ENCODE data around the gene RTKN.
"Not testable (repeated sequence)": the region's sequence is repeated elsewhere in the genome, so short reads cannot be mapped to it uniquely, and the experiment has no call there.

Gene RTKN

DNA sequence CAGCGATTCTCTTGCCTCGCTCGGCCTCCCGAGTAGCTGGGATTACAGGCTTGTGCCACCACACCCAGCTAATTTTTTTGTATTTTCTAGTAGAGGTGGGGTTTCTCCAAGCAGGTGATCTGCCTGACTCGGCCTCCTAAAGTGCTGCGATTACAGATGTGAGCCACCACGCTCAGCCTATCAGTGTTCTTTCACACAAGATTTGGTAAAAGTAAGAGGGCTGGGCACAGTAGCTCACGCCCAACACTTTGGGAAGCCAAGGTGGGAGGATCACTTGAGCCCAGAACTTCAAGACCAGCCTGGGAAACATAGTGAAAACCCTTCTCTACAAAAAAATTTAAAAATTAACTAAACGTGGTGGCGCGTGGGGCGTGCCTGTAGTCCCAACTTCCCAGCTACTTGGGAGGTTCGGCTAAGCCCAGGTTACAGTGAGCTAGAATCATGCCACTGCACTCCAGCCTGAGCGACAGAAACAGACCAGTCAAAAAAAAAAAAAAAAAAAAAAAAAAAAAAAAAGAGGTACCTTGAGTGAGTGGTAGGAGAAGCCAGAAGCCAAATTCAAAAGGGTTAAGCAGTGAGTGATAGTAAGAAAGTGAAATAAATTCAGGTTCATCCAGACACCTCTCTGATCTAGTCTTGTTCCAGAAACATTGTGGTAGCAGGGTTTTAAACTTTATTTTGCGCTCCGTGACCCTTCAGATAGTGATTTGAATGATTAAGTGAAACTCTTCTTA, 29.8 kb upstream of the RTKN start:
- no peak for TF ChIP-seq CTCF (conservative IDR thresholded peaks at IDR 0.05; ENCODE audit: low read depth, low read length)
- peak overlapping the region; percentile 89 for H3K4me3 ChIP-seq (ENCODE audit: low read depth, low read length)
- DNase-seq (ENCODE audit: low read depth) = no peak

- not testable (repeated sequence) for H3K4me3 ChIP-seq (ENCODE audit: low read depth, low read length)
Measured at GRCh38 chr2:74470742-74471141, 29.0 kb upstream of the RTKN start.

GRCh38 chr2:74464406-74464805, 22.7 kb upstream of the RTKN start:
- DNase-seq (ENCODE audit: low read depth) = no peak
- H3K4me3 ChIP-seq (ENCODE audit: low read depth, low read length) = peak overlapping the region; percentile 92
- TF ChIP-seq CTCF (conservative IDR thresholded peaks at IDR 0.05; ENCODE audit: low read depth, low read length) = no peak

More at GRCh38 chr2:74470742-74471141, 29.0 kb upstream of the RTKN start:
- not testable (repeated sequence) for DNase-seq (ENCODE audit: low read depth)

DNA sequence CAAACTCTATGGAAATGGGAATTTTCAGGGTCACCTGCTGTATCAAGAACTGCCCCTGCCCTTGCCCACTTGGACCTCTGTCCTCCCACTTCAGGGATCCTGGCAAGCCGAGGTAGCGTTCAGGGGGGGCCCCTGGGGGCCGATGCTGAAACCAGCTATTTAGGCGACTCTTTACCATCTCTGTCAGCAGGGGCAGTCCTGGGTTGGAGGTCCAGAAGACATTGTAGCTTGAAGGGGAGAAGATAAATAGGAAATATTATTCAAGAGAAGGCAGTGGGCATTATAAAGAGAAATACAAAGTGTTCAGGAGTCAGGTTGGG, 21.0 kb upstream of the RTKN start:
- no peak for TF ChIP-seq CTCF (conservative IDR thresholded peaks at IDR 0.05; ENCODE audit: low read depth, low read length)
- H3K4me3 ChIP-seq (ENCODE audit: low read depth, low read length) = no peak overlapping the region
- no peak for DNase-seq (ENCODE audit: low read depth)

GRCh38 chr2:74462054-74462785, 20.5 kb upstream of the RTKN start:
- no peak overlapping the region for H3K4me3 ChIP-seq (ENCODE audit: low read depth, low read length)
- no peak for DNase-seq (ENCODE audit: low read depth)
- TF ChIP-seq CTCF (conservative IDR thresholded peaks at IDR 0.05; ENCODE audit: low read depth, low read length) = no peak

DNA sequence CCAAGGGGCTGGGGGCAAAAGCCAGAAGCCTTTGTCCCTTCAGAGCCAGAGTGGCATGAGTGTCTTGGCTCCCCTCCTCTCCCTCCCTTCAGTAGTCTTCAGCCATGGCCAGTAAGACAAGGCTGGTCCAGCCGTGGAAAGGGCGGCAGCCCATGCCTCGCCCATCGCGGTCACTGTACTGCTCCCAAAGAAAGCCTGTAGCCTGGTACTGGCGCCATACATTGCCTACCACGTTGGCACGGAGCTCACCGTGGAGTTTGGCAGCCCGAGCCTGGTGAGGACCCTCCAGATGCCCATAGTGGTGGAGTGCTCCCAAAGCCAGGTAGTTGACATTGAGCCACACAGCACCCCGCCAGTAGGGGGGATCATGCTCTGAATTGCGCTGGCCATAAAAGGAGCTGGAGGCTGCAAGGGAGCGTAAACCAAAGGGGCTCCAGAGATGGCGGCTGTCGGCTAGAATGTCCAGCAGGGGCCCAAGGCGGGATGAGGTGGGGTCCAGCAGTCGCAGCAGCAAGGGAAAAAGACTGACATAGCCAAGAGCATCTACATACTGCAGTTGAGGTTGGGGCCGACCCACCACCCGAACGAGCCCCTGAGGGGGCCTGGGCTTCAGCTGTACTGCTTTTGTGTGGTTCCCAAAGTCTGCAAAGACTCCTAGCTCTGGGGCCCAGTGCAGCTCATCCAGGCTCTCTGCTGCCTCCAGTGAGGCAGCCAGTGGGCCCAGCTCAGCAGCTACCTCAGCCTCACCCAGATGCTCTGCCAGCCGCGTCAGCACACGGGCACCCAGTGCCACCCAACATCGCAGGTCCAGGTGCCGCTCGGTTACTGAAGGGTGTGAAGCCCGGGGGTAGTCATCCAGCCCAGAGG, 19.7 kb upstream of the RTKN start:
- no peak for DNase-seq (ENCODE audit: low read depth)
- TF ChIP-seq CTCF (conservative IDR thresholded peaks at IDR 0.05; ENCODE audit: low read depth, low read length) = peak; percentile 43
- H3K4me3 ChIP-seq (ENCODE audit: low read depth, low read length) = no peak overlapping the region

DNA sequence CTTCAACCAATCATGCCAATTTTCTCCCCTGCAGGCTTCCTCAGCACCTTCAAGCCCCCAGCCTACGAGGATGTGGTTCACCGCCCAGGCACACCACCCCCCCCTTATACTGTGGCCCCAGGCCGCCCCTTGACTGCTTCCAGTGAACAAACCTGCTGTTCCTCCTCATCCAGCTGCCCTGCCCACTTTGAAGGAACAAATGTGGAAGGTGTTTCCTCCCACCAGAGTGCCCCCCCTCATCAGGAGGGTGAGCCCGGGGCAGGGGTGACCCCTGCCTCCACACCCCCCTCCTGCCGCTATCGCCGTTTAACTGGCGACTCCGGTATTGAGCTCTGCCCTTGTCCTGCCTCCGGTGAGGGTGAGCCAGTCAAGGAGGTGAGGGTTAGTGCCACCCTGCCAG, 18.4 kb upstream of the RTKN start:
- DNase-seq (ENCODE audit: low read depth) = not testable (repeated sequence)

DNA sequence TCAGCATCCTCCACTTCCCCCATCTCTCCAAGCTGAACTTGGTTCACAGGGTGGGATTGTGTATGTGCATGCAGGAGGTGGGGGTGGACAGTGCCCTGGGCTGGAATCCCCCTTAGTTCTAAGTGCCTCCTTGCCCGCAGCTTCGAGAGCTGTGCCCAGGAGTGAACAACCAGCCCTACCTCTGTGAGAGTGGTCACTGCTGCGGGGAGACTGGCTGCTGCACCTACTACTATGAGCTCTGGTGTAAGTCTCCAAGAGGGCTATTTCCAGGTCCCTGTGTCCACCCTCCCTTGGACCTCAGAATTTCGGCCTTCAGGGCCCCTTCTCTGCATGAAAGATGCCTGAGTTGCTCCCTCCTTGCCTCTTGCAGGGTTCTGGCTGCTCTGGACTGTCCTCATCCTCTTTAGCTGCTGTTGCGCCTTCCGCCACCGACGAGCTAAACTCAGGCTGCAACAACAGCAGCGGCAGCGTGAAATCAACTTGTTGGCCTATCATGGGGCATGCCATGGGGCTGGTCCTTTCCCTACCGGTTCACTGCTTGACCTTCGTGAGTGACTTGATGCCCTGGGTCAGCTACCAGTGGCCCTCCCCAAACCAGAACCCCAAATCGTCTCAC, 17.9 kb upstream of the RTKN start:
- peak overlapping the region; percentile 82 for H3K4me3 ChIP-seq (ENCODE audit: low read depth, low read length)
- not testable (repeated sequence) for DNase-seq (ENCODE audit: low read depth)

More for the DNA sequence above, 18.4 kb upstream of the RTKN start:
- H3K4me3 ChIP-seq (ENCODE audit: low read depth, low read length) = not testable (repeated sequence)

Data from choroid plexus epithelial cell (primary cell).